AG10803 (cell line): ENCODE measurements around the gene CPXM1.

Experiments
- DNase-seq: peaks from one replicate; pipeline ENCODE4 v3.0.0; 2010; ENCODE audit warnings: low read depth
- H3K4me3 ChIP-seq: 2 replicates; pipeline ENCODE4 v1.5.1; 2011; ENCODE audit warnings: mild to moderate bottlenecking, low read length, control low read depth
- TF ChIP-seq, protein P1 (sequence below): conservative IDR thresholded peaks from 2 replicates; pipeline ENCODE4 v1.5.1; 2011; ENCODE audit warnings: mild to moderate bottlenecking, low read length, control low read depth, inconsistent platforms

Gene CPXM1

GRCh38 chr20:2795451-2795850, 5.0 kb downstream of the CPXM1 start:
- no peak for DNase-seq
- H3K4me3 ChIP-seq = no peak overlapping the region
- TF ChIP-seq, protein P1, sequence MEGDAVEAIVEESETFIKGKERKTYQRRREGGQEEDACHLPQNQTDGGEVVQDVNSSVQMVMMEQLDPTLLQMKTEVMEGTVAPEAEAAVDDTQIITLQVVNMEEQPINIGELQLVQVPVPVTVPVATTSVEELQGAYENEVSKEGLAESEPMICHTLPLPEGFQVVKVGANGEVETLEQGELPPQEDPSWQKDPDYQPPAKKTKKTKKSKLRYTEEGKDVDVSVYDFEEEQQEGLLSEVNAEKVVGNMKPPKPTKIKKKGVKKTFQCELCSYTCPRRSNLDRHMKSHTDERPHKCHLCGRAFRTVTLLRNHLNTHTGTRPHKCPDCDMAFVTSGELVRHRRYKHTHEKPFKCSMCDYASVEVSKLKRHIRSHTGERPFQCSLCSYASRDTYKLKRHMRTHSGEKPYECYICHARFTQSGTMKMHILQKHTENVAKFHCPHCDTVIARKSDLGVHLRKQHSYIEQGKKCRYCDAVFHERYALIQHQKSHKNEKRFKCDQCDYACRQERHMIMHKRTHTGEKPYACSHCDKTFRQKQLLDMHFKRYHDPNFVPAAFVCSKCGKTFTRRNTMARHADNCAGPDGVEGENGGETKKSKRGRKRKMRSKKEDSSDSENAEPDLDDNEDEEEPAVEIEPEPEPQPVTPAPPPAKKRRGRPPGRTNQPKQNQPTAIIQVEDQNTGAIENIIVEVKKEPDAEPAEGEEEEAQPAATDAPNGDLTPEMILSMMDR = no peak

DNA sequence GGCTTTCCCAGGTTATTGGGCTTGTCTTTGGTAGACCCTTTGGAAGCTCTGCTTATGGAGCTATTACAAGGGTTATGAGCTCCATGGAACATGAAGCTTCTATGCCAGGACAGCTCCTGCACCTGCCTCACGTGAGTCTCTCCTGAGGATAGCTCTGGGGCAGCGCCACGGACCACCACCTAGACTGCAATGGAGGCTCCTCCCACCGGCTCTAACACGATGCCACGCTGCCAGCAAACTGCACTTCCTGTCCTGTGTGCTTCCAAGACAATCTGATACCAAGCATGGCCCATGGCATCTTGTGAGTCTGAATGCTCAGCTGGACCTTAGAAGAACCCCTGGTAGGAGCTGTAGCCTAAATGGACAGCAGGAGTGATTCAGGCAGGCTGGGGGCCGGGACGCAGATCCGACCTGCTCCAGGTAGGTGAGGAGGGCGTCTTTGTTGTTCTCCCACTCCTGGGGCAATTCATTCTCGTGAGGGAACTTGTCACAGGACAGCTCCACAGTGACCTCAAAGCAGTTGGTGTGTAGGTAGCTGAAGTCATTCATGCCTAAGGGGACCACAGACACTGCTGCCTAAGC, 5.5 kb downstream of the CPXM1 start:
- no peak overlapping the region for H3K4me3 ChIP-seq
- DNase-seq = no peak
- TF ChIP-seq, protein P1 = no peak

GRCh38 chr20:2794202-2794748, 6.2 kb downstream of the CPXM1 start:
- no peak overlapping the region for H3K4me3 ChIP-seq
- no peak for DNase-seq
- TF ChIP-seq, protein P1 = no peak

- TF ChIP-seq, protein P1 = no peak
- DNase-seq = no peak
- no peak overlapping the region for H3K4me3 ChIP-seq
Observed at GRCh38 chr20:2793471-2793870, 7.0 kb downstream of the CPXM1 start.

DNA sequence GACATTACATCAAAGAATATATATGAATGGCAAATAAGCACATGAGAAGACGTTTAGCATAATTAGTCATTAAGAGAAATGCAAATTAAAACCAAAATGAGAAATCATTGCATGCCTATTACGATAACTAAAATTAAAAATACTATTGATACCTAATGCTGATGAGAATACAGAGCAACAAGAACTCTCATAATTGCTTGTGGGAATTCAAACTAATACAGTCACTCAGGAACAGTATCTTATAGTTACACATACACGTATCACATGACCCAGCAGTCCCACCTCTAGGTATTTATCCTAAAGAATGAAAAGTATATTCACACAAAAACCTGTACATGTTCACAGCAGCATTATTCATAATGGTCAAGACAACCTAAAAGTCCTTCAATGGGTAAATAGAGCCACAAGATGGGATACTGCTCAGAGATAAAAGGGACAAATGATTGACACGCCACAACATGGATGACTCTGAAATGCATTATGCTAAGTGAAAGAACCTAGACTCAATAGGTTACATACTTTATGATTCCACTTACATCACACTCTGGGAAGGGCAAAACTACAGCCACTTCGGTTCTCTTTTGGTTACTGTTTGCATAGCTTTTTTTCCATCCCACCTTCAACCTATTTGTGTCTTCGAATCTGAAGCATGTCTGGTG, 16.4 kb downstream of the CPXM1 start:
- H3K4me3 ChIP-seq = no peak overlapping the region
- TF ChIP-seq, protein P1 = no peak
- DNase-seq = no peak

- TF ChIP-seq, protein P1 = no peak
- no peak for DNase-seq
- no peak overlapping the region for H3K4me3 ChIP-seq
Observed at GRCh38 chr20:2780948-2781347, 19.5 kb downstream of the CPXM1 start.

DNA sequence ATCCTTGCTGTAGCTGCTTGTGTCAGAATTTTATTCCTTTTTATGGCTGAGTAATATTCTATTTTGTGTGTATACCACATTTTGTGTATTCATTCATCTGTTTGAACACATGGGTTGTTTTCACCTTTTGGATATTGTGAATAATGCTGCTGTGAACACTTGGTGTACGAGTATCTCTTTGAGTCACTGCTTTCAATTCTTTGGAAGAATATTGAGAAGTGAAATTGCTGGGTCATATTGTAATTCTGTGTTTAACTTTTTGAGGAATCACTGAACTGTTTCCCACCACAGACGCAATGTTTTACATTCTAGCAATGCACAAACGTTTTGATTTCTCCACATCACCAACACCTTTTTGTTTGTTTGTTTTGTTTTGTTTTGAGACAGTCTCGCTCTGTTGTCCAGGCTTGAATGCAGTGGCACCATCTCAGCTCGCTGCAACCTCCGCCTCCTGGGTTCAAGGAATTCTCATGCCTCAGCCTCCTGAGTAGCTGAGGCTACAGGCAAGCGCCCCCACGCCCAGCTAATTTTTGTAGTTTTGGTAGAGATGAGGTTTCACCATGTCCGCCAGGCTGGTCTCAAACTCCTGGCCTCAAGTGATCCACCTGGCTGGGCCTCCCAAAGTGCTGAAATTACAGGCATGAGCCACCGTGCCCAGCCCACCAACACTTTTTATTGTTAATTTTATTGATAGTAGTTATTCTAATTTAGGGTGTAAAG, 21.7 kb downstream of the CPXM1 start:
- TF ChIP-seq, protein P1 = no peak
- no peak overlapping the region for H3K4me3 ChIP-seq
- no peak for DNase-seq
